Activated naive CD4-positive, alpha-beta T cell (primary cell): ENCODE results near the gene EGFL7.

Experiments
- DNase-seq, 4 experiments: peaks; one replicate each; lab custom pipeline; 2025; lab: John Stamatoyannopoulos, UW

EGFL7 gene

DNA sequence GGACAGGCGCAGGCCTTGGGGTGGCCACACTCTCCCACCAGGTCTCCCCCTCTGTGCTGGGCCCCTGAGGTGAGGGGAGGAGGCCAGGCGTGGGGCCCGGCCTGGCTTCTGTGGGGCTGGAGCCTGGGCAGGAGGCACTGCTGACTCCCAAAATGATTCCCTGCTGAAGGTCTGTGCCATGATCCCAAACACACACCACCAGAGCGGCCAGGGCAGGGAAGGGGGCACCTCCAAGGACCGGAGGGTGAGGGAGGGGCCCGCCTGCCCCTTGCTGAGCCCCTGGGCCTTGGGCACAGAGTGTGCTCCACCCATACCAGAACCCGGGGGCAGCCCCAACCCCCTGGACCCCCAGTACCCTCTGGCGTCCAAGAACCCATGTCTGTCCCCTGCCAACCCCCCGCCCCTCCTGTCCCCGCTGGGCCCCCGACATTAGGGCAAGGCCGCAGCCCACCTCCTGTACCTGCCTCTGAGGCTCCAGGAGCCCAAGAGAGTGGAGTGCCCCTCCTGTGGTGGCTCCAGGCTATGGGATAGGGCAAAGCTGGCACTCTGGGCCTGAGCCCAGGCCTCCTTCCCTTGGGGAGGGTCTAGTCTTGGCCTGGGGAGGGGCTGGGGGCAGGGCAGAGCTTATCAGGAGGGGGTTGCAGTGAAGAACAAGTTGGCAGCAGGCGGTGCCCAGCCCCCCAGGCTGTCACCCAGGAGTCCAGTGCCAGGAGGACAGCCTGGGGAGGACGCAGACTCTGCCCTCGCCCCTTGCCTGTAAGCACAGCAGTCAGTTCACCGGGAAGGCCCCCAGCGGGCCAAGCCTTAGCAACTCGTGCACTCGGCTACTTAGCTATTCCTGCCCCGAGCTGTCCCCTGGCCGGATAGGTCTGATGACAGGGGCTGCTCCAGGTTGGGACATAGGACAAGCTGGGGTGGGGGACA is 2.6 kb upstream of the EGFL7 start:
- no peak for DNase-seq

GRCh38 chr9:136660971-136661550 is 1.7 kb upstream of the EGFL7 start:
- no peak for DNase-seq

DNA sequence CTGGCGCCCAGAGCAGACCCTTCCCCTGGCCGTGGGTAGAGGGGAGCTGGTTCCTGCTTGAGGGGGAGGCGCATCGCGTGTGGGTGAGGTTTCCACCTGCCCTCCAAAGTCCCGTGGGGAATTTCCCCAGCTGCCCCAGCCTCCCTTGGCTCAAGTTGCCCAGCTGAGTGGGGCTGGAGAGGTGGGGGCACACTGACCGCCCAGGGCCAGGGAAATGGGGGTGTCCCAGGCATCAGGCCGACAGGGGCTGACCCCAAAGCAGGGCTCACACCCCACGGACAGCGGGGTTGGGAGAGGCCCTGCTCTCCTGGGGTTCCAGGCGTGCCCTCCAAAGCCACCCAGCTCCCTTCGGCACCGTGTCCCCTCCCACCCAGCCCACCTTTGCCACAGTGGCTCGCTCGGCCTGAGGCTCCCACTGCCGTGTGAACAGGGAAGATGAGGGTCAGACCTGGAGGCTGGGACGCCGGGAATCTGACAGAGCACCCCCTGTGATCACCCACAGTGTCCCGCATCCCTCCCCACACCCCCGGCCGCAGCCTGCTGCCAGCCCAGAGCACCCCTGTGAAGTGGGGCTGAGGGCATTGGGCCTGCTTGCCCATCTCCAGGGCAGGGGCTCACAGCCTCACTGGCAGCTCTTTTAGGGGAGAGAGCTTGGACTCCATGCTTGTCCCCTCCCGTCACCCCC is 933 bp upstream of the EGFL7 start:
- no peak for DNase-seq

DNA sequence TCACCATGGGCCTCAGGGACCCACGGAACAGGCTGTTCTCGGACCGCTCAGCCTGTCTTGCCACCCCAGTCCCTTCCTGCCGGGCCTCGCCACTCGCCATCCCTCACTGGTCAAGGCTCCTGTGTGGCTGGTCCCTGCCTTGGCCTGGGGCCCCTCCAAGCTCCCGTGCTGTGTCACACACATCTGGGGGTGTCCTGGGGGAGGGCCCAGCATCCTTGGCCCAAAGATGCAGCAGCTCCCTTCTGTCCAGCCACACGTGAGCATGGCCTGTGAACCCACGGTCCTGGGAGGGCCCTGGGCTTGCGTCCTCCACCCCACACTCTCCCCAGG is 425 bp upstream of the EGFL7 start:
- DNase-seq: no peak

GRCh38 chr9:136664000-136664915 is 1.5 kb downstream of the EGFL7 start:
- DNase-seq: no peak

GRCh38 chr9:136665111-136665703 is 2.5 kb downstream of the EGFL7 start:
- DNase-seq: no peak

DNA sequence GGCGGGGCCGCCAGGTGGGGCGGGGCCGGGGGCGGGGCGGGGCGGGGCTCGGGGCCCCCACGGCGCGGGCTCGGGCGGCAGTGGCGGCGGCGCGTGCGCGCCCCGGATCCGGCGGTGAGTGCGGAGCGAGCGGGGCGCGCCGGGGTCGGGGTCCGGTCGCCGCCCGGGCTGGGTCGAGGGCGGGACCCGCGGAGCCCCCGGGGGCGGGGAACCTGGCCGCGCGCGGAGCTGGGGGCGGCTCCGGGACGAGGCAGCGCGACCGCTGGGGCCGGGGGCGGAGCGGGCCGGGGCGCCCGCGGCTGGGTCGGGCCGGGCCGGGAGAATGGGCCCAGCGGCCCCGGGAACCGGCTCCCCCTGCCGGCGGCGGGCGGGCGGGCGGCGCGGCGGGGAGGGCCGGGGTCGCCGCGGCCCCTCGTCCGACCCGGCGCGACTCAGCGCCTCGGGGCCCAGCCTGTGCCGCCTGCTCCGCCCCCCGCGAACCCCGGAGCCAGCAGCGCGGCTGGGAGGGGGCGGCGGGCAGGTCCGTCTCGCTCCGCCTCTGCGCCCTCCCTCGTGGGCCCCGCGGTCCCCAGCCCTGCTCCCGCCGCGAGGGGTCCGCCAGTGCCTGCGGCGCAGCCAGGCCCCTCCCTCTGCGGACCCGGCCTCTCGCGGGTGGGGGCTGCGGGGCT is 3.1 kb downstream of the EGFL7 start:
- no peak for DNase-seq

- no peak for DNase-seq
Observed at GRCh38 chr9:136666372-136667213, 3.9 kb downstream of the EGFL7 start.

DNA sequence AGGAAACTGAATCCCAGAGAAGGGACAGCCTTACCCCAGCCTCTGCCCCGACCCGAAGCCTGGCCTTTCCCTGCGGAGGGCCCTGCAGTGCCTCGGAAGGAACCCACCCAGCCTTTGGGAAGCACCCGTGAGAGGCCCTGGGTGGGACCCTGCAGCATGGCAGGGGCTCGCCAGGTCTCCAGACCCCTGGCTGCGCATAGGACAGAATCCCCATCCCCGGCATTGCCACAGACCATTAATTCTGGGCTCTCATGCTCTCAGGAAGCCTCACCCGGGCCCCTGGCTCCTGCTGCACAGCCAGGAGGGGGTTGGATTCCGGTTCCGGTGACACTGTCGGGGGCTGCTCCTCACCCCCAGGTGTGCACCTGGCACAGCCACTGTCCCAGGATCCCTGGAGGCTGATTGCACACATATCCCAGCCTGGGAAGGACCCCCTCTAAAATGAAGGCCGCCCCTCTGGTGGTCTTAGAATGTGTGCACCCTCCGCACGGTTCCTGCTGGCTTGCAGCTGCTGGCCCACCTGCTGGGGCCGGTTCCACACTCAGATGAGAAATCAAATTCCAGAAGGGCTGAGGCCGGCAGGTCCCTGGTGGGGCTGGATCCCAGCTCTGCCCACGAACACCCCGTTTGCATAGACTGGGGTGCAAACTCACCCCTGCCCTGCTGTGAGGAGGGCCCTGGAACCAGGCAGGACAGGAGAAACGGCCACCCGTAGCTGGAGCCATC is 4.7 kb downstream of the EGFL7 start:
- no peak for DNase-seq

DNA sequence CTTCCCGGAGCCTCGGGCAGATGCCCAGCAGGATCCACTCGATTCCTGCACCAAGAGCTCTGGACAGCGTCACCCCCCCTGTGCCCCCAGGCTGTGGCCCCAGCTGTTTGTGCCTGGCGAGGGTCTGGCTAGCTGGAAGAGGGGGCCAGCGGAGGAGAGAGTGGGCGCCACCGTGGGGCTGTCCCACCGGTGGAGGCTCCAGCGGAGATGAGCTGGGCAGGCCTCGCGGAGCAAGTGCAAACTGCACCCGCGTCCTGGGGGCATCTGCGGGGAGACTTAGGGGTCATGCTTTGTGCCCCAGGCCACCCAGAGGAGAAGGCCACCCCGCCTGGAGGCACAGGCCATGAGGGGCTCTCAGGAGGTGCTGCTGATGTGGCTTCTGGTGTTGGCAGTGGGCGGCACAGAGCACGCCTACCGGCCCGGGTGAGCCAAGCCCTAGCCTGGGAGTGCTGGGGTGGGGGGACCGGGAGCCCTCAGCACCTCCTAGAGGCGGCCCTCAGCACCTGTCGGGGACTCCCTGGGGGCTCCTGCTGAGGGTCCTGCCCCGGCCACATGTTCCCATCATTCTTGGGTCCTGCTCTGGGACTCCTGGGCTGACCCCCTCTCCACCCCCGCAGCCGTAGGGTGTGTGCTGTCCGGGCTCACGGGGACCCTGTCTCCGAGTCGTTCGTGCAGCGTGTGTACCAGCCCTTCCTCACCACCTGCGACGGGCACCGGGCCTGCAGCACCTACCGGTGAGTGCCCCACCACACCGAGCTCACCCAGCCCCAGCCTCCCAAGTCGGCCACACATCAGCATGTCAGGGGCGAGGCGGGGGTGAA is 5.4 kb downstream of the EGFL7 start:
- no peak for DNase-seq

- no peak for DNase-seq
Observed at GRCh38 chr9:136668983-136669790, 6.5 kb downstream of the EGFL7 start.

DNA sequence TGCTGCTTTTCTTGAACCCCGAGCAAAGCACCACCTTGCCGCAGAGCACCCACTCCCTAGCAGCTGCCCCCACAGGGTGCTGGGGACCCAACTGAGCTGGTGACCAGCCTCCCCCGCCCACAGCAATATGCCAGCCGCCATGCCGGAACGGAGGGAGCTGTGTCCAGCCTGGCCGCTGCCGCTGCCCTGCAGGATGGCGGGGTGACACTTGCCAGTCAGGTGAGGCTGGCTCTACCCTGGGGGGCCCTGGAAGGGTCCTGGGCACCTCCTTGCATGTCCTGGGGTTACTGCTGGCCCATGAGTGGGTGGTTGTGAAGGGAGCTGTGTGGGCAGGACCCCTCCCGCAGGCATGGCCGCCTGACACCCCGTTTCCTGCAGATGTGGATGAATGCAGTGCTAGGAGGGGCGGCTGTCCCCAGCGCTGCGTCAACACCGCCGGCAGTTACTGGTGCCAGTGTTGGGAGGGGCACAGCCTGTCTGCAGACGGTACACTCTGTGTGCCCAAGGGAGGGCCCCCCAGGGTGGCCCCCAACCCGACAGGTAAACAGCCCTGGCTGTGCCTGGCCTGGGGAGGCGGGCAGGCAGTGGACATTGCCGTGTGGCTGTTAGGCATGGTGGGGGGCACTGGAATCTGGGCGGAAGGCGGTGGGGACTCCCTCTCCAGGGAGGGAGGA is 7.2 kb downstream of the EGFL7 start:
- no peak for DNase-seq

- no peak for DNase-seq
Observed at GRCh38 chr9:136670576-136671253, 8.0 kb downstream of the EGFL7 start.

- DNase-seq: no peak
Observed at GRCh38 chr9:136671254-136671614, 8.5 kb downstream of the EGFL7 start.

GRCh38 chr9:136671646-136672430 is 9.1 kb downstream of the EGFL7 start:
- DNase-seq: peak in 1 of 4 experiments; percentile 35
